HepG2 (cell line): Measurements from ENCODE around the gene PSAP. TPM values are rescaled to one million over a fixed set of nuclear protein-coding genes. Genes with fewer than 3 reads are reported as not detected.

Experiments
- ATAC-seq: fragments of 200-7000 bp; cut with Tn5 transposase; 3 replicates; pipeline ENCODE4 v1.9.1; 2020; ENCODE audit warnings: mild to moderate bottlenecking, moderate library complexity
- BruUV-seq: library from RNA; stranded (reverse); fragments of 400-500 nt; replicated peaks from 2 replicates; lab custom pipeline; 2021; lab: Mats Ljungman, UMichigan
- CTCF ChIA-PET: fragments of 300-600 bp; formaldehyde crosslinking; extraction: SDS; loops from one replicate; lab custom pipeline; 2021; ENCODE audit warnings: low total read pairs, inconsistent platforms, low intra/inter-chr PET ratio; lab: Yijun Ruan, JAX
- POLR2A ChIA-PET: fragments of 350-600 bp; sonication (Branson Sonifier 250); formaldehyde crosslinking; loops from one replicate; lab custom pipeline; 2020; ENCODE audit warnings: antibody characterized with exemption, inconsistent platforms; lab: Yijun Ruan, JAX
- DNase-seq: peaks from one replicate; pipeline ENCODE4 v3.0.0-alpha.2; 2015; ENCODE audit warnings: low spot score
- FAIRE-seq: peaks from 3 replicates; lab custom pipeline; 2011; peaks lifted over from hg19 to GRCh38; lab: Jason Lieb, UNC
- H2AFZ ChIP-seq: one replicate; pipeline ENCODE4 v1.6.1; 2011; ENCODE audit warnings: low read length, inconsistent platforms
- H3K27ac ChIP-seq: fragments of 300-600 bp; 3 replicates; pipeline ENCODE4 v1.8.0; 2011; ENCODE audit warnings: mixed run types, mild to moderate bottlenecking, mixed read lengths, low read length, inconsistent platforms; ENCODE audit not compliant: insufficient read depth; ENCODE audit errors: extremely low read length
- H3K27me3 ChIP-seq, 2 experiments: fragments of 200-600 bp in 1 of 2; 2 replicates in 1 of 2; 3 replicates in 1 of 2; pipeline versions ENCODE4 v1.6.0 to v1.8.0; 2011; ENCODE audit warnings: low read length in 2 of 2, mild to moderate bottlenecking in 2 of 2, moderate library complexity in 2 of 2, inconsistent platforms in 1 of 2; ENCODE audit not compliant: insufficient read depth in 2 of 2, control insufficient read depth in 1 of 2
- H3K36me3 ChIP-seq, 2 experiments: fragments of 200-600 bp in 1 of 2; replicated peaks in 1 of 2; 2 replicates in 1 of 2; 3 replicates in 1 of 2; pipeline versions ENCODE4 v1.5.1 to v1.8.0; 2011; ENCODE audit warnings: low read length in 2 of 2, inconsistent platforms in 1 of 2; ENCODE audit not compliant: insufficient read depth in 2 of 2, control insufficient read depth in 1 of 2
- H3K4me1 ChIP-seq: 2 replicates; pipeline ENCODE4 v1.5.1; 2012; ENCODE audit warnings: low read length, inconsistent platforms; ENCODE audit not compliant: insufficient read depth
- H3K4me2 ChIP-seq: 2 replicates; pipeline ENCODE4 v1.6.0; 2011; ENCODE audit warnings: low read depth, low read length, inconsistent platforms
- H3K4me3 ChIP-seq, 3 experiments: fragments of 200-600 bp in 1 of 3; sonication (generic), shearing (Covaris generic) in 1 of 3; replicated peaks in 1 of 3; 2 replicates each; pipeline ENCODE4 v1.5.1; 2011 to 2016; ENCODE audit warnings: low read length in 3 of 3, inconsistent platforms in 2 of 3, low read depth in 2 of 3, mild to moderate bottlenecking in 2 of 3, control low read depth in 1 of 3, mixed read lengths in 1 of 3; ENCODE audit not compliant: insufficient read depth in 1 of 3
- H3K79me2 ChIP-seq: one replicate; pipeline ENCODE4 v1.6.1; 2011; ENCODE audit warnings: low read length, inconsistent platforms; ENCODE audit not compliant: insufficient read depth
- H3K9ac ChIP-seq: 2 replicates; pipeline ENCODE4 v1.6.0; 2011; ENCODE audit warnings: mild to moderate bottlenecking, low read depth, low read length, inconsistent platforms; ENCODE audit not compliant: insufficient read depth
- H3K9me3 ChIP-seq: 2 replicates; pipeline ENCODE4 v1.5.1; 2012; ENCODE audit warnings: mild to moderate bottlenecking, low read length
- H4K20me1 ChIP-seq: 2 replicates; pipeline ENCODE4 v1.6.0; 2011; ENCODE audit warnings: inconsistent platforms, mild to moderate bottlenecking, low read length, moderate library complexity; ENCODE audit not compliant: insufficient read depth
- ATM ChIP-seq: fragments of 450-650 bp; IDR thresholded peaks from 2 replicates; pipeline ENCODE4 v1.7.1; 2017; ENCODE audit warnings: mild to moderate bottlenecking, borderline replicate concordance
- ELF4 ChIP-seq: sonication (generic); formaldehyde crosslinking; IDR thresholded peaks from 2 replicates; pipeline ENCODE4 v1.5.0; 2020; ENCODE audit warnings: missing genetic modification reagents, mild to moderate bottlenecking, moderate library complexity, borderline replicate concordance
- ZNF747 ChIP-seq: sonication (generic); formaldehyde crosslinking; IDR thresholded peaks from 2 replicates; pipeline ENCODE4 v1.8.1; 2023; ENCODE audit warnings: missing genetic modification reagents, mild to moderate bottlenecking, borderline replicate concordance
- whole genome bisulfite sequencing: methylation state at CpG from one replicate; pipeline ENCODE4 v1.1.6; 2017; ENCODE audit warnings: low lambda C conversion rate; 5-methylcytosine and 5-hydroxymethylcytosine counted together
- in situ Hi-C: cut with HindIII; loops from 2 replicates; pipeline ENCODE4 v1.10.0; 2017; ENCODE audit warnings: low pct_unique_long_range_greater_than_20kb; ENCODE audit not compliant: extremely low pct_ligation_motif_present
- intact Hi-C: fragments of 100-400 bp; cut with micrococcal nuclease; formaldehyde crosslinking; loops from one replicate; pipeline ENCODE4 v1.10.0; 2022; ENCODE audit not compliant: unreplicated experiment
- polyA plus RNA-seq, 8 experiments: library from polyadenylated mRNA; depleted of rRNA in 3 of 8; stranded (reverse) in 7 of 8; unstranded in 1 of 8; fragments of >200 nt; fragmentation: Illumina TruSeq in 4 of 8; extraction: Trizol in 4 of 8; gene quantifications; 2 replicates each; pipeline versions ENCODE4 v1.2.1 to v1.2.3, GENCODE V29; 2011 to 2016; ENCODE audit warnings: low read depth in 4 of 8, missing spikeins in 1 of 8, mixed read lengths in 1 of 8; ENCODE audit not compliant: insufficient read depth in 1 of 8
- total RNA-seq, 5 experiments: library from RNA; depleted of rRNA; stranded (reverse); fragments of >200 nt; fragmentation: Illumina TruSeq; extraction: Trizol; gene quantifications; 2 replicates each; pipeline ENCODE4 v1.2.3, GENCODE V29; 2016; ENCODE audit warnings: low read depth in 1 of 5
- TF ChIP-seq, protein P1 (sequence below): IDR thresholded peaks from 2 replicates; pipeline ENCODE4 v1.6.1; 2016; ENCODE audit warnings: low read depth, missing genetic modification reagents, missing compliant biosample characterization
- TF ChIP-seq, protein P2 (sequence below): IDR thresholded peaks from 2 replicates; pipeline ENCODE4 v1.6.1; 2012; ENCODE audit warnings: inconsistent platforms
- TF ChIP-seq, protein P3 (sequence below): IDR thresholded peaks from 2 replicates; pipeline ENCODE4 v1.4.0; 2020; ENCODE audit warnings: mild to moderate bottlenecking, missing genetic modification reagents
- TF ChIP-seq, protein P4 (sequence below): sonication (generic); formaldehyde crosslinking; IDR thresholded peaks from 2 replicates; pipeline ENCODE4 v1.4.0; 2020; ENCODE audit warnings: missing genetic modification reagents, mild to moderate bottlenecking, borderline replicate concordance

Gene PSAP
- total and polyA plus RNA-seq, 2 of the 13 experiments (the other 11 are each of a cell fraction or from before 2014, with no cell fraction given) = 323 to 643 TPM

DNA sequence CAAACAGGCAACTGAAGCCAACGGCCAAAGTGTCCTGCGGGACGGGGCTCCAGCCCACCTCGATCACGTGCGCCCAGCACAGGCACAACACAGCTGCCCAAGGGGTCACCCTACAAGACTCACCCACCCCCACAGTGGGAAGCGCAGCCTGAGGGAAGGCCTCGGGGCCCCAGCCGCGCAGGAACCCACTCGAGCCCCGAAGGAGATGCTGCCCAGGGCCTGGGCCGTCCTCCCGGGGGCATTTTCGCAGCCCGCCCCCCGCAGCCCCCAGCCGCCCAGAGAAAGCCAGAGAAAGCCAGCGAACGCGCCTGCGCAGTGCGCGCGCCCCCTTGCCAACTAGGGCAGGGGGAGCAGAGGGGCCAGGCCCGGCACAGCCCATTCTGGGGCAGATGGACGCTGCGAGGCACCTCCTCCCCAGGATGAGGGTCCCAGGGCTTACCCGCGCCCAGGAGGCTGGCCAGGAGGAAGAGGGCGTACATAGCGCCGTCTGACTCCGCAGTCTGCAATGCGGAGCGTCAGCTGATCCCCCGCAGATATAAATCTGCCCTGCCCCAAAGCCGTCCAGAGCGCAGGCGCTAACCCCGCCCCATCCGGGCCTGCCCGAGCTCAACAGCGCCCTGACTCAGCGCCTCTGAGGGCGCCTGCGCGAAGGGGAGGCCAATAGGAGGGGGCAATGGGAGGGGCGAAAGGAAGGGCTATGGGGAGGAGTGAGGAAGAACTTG, at the start of gene PSAP (continued):
- TF ChIP-seq, protein P1, sequence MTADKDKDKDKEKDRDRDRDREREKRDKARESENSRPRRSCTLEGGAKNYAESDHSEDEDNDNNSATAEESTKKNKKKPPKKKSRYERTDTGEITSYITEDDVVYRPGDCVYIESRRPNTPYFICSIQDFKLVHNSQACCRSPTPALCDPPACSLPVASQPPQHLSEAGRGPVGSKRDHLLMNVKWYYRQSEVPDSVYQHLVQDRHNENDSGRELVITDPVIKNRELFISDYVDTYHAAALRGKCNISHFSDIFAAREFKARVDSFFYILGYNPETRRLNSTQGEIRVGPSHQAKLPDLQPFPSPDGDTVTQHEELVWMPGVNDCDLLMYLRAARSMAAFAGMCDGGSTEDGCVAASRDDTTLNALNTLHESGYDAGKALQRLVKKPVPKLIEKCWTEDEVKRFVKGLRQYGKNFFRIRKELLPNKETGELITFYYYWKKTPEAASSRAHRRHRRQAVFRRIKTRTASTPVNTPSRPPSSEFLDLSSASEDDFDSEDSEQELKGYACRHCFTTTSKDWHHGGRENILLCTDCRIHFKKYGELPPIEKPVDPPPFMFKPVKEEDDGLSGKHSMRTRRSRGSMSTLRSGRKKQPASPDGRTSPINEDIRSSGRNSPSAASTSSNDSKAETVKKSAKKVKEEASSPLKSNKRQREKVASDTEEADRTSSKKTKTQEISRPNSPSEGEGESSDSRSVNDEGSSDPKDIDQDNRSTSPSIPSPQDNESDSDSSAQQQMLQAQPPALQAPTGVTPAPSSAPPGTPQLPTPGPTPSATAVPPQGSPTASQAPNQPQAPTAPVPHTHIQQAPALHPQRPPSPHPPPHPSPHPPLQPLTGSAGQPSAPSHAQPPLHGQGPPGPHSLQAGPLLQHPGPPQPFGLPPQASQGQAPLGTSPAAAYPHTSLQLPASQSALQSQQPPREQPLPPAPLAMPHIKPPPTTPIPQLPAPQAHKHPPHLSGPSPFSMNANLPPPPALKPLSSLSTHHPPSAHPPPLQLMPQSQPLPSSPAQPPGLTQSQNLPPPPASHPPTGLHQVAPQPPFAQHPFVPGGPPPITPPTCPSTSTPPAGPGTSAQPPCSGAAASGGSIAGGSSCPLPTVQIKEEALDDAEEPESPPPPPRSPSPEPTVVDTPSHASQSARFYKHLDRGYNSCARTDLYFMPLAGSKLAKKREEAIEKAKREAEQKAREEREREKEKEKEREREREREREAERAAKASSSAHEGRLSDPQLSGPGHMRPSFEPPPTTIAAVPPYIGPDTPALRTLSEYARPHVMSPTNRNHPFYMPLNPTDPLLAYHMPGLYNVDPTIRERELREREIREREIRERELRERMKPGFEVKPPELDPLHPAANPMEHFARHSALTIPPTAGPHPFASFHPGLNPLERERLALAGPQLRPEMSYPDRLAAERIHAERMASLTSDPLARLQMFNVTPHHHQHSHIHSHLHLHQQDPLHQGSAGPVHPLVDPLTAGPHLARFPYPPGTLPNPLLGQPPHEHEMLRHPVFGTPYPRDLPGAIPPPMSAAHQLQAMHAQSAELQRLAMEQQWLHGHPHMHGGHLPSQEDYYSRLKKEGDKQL = 0 out of 2 replicates have a peak, but pooled peaks have one; percentile 35
- TF ChIP-seq, protein P2, sequence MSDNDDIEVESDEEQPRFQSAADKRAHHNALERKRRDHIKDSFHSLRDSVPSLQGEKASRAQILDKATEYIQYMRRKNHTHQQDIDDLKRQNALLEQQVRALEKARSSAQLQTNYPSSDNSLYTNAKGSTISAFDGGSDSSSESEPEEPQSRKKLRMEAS = peak; percentile 73

DNA sequence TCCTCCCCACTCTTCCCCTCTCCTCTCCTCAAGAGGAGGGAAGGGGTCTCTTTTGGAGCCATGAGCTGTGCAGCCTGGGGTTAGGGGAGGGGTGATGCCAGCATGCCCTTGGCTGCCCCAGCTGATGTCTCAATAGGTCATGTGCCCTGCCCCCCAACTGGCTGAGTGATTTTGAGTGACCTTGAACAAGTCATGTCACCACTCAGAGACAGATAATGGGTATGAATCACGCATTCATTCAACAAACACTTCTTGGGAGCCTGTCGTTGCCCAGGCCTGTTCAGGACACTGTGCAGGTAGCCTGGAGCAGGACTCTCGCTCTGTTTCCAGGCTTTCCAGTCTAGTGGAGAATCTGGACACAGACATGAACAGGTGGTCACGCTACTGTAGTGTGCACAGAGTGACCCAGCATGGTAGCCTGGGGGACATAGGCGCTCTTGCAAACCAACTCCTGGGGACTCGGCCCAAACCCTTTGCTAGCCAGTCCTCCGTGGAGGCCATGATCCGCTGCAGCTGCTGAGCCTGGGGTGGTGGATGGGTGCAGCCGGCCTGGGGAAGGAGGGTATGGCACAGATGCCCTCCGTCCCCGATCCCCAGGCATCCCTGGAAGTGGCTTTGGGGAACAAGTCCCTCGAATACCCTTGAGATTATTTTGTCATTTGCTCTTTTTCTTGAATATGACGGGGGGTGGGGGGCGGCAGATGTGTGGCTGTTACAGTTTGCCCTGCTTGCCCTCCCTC, 49.6 kb upstream of the PSAP start:
- in situ Hi-C loops (no loop called here), intact Hi-C loops (no loop called here)
- CTCF ChIA-PET = no interaction called here
- ATAC-seq (no peak), FAIRE-seq (no peak), DNase-seq (no peak)
- Histone ChIP-seq H3K9me3 (no peaks in the 10 kb centered on the region), H3K4me3 (no peak overlapping the region), H4K20me1 (no peaks in the 10 kb centered on the region), H3K9ac (no peak overlapping the region), H2AFZ (no peak overlapping the region), H3K79me2 (no peaks in the 10 kb centered on the region), H3K27me3 (peaks cover under 1 to 10% of the 10 kb centered on the region in 2 experiments; a peak in 3 of 5 replicates), H3K27ac (no peak overlapping the region), H3K36me3 (no peaks in the 10 kb centered on the region), H3K4me1 (peaks cover 17% of the 10 kb centered on the region; the same call in 1 of the 2 replicates), H3K4me2 (no peak overlapping the region)
- POLR2A ChIA-PET = interaction anchor here (1.1 kb wide), 1 partner anchor 144 kb away, joined by 4 read pairs; no protein-coding TSS in a partner anchor
- 64% methylated on average over 11 of the region's 14 CpGs for WGBS
- BruUV-seq = no TSS peak
- TF ChIP-seq, protein P3, sequence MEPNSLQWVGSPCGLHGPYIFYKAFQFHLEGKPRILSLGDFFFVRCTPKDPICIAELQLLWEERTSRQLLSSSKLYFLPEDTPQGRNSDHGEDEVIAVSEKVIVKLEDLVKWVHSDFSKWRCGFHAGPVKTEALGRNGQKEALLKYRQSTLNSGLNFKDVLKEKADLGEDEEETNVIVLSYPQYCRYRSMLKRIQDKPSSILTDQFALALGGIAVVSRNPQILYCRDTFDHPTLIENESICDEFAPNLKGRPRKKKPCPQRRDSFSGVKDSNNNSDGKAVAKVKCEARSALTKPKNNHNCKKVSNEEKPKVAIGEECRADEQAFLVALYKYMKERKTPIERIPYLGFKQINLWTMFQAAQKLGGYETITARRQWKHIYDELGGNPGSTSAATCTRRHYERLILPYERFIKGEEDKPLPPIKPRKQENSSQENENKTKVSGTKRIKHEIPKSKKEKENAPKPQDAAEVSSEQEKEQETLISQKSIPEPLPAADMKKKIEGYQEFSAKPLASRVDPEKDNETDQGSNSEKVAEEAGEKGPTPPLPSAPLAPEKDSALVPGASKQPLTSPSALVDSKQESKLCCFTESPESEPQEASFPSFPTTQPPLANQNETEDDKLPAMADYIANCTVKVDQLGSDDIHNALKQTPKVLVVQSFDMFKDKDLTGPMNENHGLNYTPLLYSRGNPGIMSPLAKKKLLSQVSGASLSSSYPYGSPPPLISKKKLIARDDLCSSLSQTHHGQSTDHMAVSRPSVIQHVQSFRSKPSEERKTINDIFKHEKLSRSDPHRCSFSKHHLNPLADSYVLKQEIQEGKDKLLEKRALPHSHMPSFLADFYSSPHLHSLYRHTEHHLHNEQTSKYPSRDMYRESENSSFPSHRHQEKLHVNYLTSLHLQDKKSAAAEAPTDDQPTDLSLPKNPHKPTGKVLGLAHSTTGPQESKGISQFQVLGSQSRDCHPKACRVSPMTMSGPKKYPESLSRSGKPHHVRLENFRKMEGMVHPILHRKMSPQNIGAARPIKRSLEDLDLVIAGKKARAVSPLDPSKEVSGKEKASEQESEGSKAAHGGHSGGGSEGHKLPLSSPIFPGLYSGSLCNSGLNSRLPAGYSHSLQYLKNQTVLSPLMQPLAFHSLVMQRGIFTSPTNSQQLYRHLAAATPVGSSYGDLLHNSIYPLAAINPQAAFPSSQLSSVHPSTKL (CRISPR knock-in tag) = no peak
- TF ChIP-seq, protein P4, sequence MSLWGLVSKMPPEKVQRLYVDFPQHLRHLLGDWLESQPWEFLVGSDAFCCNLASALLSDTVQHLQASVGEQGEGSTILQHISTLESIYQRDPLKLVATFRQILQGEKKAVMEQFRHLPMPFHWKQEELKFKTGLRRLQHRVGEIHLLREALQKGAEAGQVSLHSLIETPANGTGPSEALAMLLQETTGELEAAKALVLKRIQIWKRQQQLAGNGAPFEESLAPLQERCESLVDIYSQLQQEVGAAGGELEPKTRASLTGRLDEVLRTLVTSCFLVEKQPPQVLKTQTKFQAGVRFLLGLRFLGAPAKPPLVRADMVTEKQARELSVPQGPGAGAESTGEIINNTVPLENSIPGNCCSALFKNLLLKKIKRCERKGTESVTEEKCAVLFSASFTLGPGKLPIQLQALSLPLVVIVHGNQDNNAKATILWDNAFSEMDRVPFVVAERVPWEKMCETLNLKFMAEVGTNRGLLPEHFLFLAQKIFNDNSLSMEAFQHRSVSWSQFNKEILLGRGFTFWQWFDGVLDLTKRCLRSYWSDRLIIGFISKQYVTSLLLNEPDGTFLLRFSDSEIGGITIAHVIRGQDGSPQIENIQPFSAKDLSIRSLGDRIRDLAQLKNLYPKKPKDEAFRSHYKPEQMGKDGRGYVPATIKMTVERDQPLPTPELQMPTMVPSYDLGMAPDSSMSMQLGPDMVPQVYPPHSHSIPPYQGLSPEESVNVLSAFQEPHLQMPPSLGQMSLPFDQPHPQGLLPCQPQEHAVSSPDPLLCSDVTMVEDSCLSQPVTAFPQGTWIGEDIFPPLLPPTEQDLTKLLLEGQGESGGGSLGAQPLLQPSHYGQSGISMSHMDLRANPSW = no peak
- TF ChIP-seq ATM (no peak), ZNF747 (no peak), ELF4 (CRISPR knock-in tag) (no peak)
